Activated CD4-positive, alpha-beta T cell treated with anti-CD3 and anti-CD28 coated beads, Interleukin-2, amount 10 ng/mL, durations not matched to agents 7 days and 5 days (primary cell): ENCODE data around the gene ZNRF2. TPM values are rescaled to one million over a fixed set of nuclear protein-coding genes. Genes with fewer than 3 reads are reported as not detected.

Experiments
- microRNA-seq: library from miRNA; unstranded; fragments of <30 nt; microRNA quantifications from one replicate; pipeline ENCODE4 v1.2.0, GENCODE V29; 2021; ENCODE audit warnings: borderline microRNAs expressed, borderline replicate concordance
- total RNA-seq, 2 experiments: library from RNA; stranded (reverse); gene quantifications; one replicate each; pipeline ENCODE4 v1.2.3, GENCODE V29; 2021

The ZNRF2 gene
- total RNA-seq, 2 experiments from 2014 or later = 16.8 to 18.5 TPM

Small RNA genes lying within 50 kb of the gene (microRNA-seq; reads per million reads assigned to microRNA genes)
- not detected for gene MIR550A1
- not detected for gene MIR550B1

Other genes starting within 250 kb of the ZNRF2 start
- gene MTURN, start 149.6 kb upstream of the ZNRF2 start, total RNA-seq = 1 to 10 TPM; 3.7 to 4.1 TPM
- gene NOD1, start 194.2 kb downstream of the ZNRF2 start, total RNA-seq = 10 to 100 TPM; 17.0 to 21.1 TPM
- gene GGCT, start 220.2 kb downstream of the ZNRF2 start, total RNA-seq = 10 to 100 TPM; 39.9 to 42.6 TPM